ENCODE measurements around the gene BCL2.

Gene BCL2

GRCh38 chr18:63236406-63236805, 83.2 kb downstream of the BCL2 start:
- TF ChIP-seq, protein P1, sequence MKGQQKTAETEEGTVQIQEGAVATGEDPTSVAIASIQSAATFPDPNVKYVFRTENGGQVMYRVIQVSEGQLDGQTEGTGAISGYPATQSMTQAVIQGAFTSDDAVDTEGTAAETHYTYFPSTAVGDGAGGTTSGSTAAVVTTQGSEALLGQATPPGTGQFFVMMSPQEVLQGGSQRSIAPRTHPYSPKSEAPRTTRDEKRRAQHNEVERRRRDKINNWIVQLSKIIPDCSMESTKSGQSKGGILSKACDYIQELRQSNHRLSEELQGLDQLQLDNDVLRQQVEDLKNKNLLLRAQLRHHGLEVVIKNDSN (IDR thresholded peaks at IDR 0.05) = no peak
- TF ChIP-seq TAF1 (IDR thresholded peaks at IDR 0.05; ENCODE audit: low read depth) = no peak
- TF ChIP-seq EGR1 (IDR thresholded peaks at IDR 0.05) = no peak
- TF ChIP-seq YY1 (IDR thresholded peaks at IDR 0.05; ENCODE audit: low read depth) = no peak
- TF ChIP-seq REST (IDR thresholded peaks at IDR 0.05; ENCODE audit: low read depth) = no peak
- TF ChIP-seq CEBPB (IDR thresholded peaks at IDR 0.05) = no peak
- no peak for TF ChIP-seq TEAD4 (IDR thresholded peaks at IDR 0.05)
- no peak for TF ChIP-seq MAX (IDR thresholded peaks at IDR 0.05)
- TF ChIP-seq CREB1 (IDR thresholded peaks at IDR 0.05; ENCODE audit: low read depth) = no peak

DNA sequence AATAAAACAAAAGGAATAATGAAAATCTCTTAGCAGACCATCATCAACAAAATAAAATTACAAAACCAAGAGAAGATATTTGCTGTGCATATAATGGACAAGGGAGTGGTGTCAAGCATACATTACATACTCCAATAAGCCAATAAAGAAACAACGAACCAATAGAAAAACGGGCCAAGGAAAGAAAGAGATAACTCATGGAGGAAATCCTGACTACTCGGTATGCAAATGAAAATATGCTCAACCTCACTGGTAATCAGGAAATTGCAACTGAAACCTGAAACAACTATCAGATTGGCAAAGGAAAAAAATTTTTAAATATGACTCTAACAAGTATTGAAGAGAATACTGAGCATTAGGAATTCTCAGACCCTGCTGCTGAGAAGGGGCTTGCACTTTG, 84.7 kb downstream of the BCL2 start:
- TF ChIP-seq NFIC (IDR thresholded peaks at IDR 0.05) (no peak), EP300 (IDR thresholded peaks at IDR 0.05; ENCODE audit: borderline replicate concordance) (no peak), MAX (IDR thresholded peaks at IDR 0.05) (no peak), CREB1 (IDR thresholded peaks at IDR 0.05; ENCODE audit: low read depth) (no peak)
- TF ChIP-seq, protein P1 (IDR thresholded peaks at IDR 0.05) = no peak

GRCh38 chr18:63234432-63234831, 85.1 kb downstream of the BCL2 start:
- TF ChIP-seq MAX (IDR thresholded peaks at IDR 0.05) (no peak), EP300 (IDR thresholded peaks at IDR 0.05; ENCODE audit: borderline replicate concordance) (no peak), CEBPB (IDR thresholded peaks at IDR 0.05) (no peak), ZBTB7A (IDR thresholded peaks at IDR 0.05; ENCODE audit: low read depth) (no peak), NFIC (IDR thresholded peaks at IDR 0.05) (no peak), REST (IDR thresholded peaks at IDR 0.05; ENCODE audit: low read depth) (no peak), YY1 (IDR thresholded peaks at IDR 0.05; ENCODE audit: low read depth) (no peak), FOXM1 (IDR thresholded peaks at IDR 0.05; ENCODE audit: borderline replicate concordance, low read depth) (no peak), TCF12 (IDR thresholded peaks at IDR 0.05; ENCODE audit: low read depth) (no peak), EGR1 (IDR thresholded peaks at IDR 0.05) (no peak), CREB1 (IDR thresholded peaks at IDR 0.05; ENCODE audit: low read depth) (no peak), TEAD4 (IDR thresholded peaks at IDR 0.05) (no peak), RAD21 (IDR thresholded peaks at IDR 0.05; ENCODE audit: low read depth) (no peak), TAF1 (IDR thresholded peaks at IDR 0.05; ENCODE audit: low read depth) (no peak)
- TF ChIP-seq, protein P1 (IDR thresholded peaks at IDR 0.05) = no peak

GRCh38 chr18:63233334-63233733, 86.2 kb downstream of the BCL2 start:
- TF ChIP-seq EP300 (IDR thresholded peaks at IDR 0.05; ENCODE audit: borderline replicate concordance) (no peak), MAX (IDR thresholded peaks at IDR 0.05) (no peak), FOXM1 (IDR thresholded peaks at IDR 0.05; ENCODE audit: borderline replicate concordance, low read depth) (no peak), CEBPB (IDR thresholded peaks at IDR 0.05) (no peak), REST (IDR thresholded peaks at IDR 0.05; ENCODE audit: low read depth) (no peak), EGR1 (IDR thresholded peaks at IDR 0.05) (no peak), NFIC (IDR thresholded peaks at IDR 0.05) (no peak), ZBTB7A (IDR thresholded peaks at IDR 0.05; ENCODE audit: low read depth) (no peak), CREB1 (IDR thresholded peaks at IDR 0.05; ENCODE audit: low read depth) (no peak), YY1 (IDR thresholded peaks at IDR 0.05; ENCODE audit: low read depth) (no peak), RAD21 (IDR thresholded peaks at IDR 0.05; ENCODE audit: low read depth) (no peak), TCF12 (IDR thresholded peaks at IDR 0.05; ENCODE audit: low read depth) (no peak), TAF1 (IDR thresholded peaks at IDR 0.05; ENCODE audit: low read depth) (no peak), TEAD4 (IDR thresholded peaks at IDR 0.05) (no peak)
- TF ChIP-seq, protein P1 (IDR thresholded peaks at IDR 0.05) = no peak

Data from Ishikawa (cell line).